Measurements from ENCODE around the gene LRRC8B.
"Not testable (repeated sequence)": the region's sequence is repeated elsewhere in the genome, so short reads cannot be mapped to it uniquely, and the experiment has no call there.

LRRC8B gene

GRCh38 chr1:89627596-89627962 lies 103.0 kb downstream of the LRRC8B start:
- Histone ChIP-seq H2AFZ (ENCODE audit: insufficient read depth, low read length, poor library complexity) (no peak overlapping the region), H4K91ac (ENCODE audit: low read depth, low read length) (no peak overlapping the region), H2AK5ac (ENCODE audit: low read length) (no peak overlapping the region), H4K8ac (ENCODE audit: low read depth, low read length) (no peak overlapping the region), H3K9me3 (ENCODE audit: insufficient read depth, low read depth, low read length) (no peaks in the 10 kb centered on the region), H3K4ac (ENCODE audit: low read depth, low read length) (no peak overlapping the region), H3K27ac (ENCODE audit: low read depth, low read length) (no peak overlapping the region), H4K12ac (ENCODE audit: low read depth, low read length) (no peak overlapping the region), H3K23ac (ENCODE audit: low read length) (no peak overlapping the region), H3K4me3 (ENCODE audit: low read depth, low read length) (no peak overlapping the region), H3K79me2 (ENCODE audit: control insufficient read depth, insufficient read depth, low read length, poor library complexity) (no peaks in the 10 kb centered on the region), H2BK120ac (ENCODE audit: insufficient read depth, low read length, poor library complexity) (no peak overlapping the region), H3K4me2 (ENCODE audit: low read length) (no peak overlapping the region), H2BK5ac (ENCODE audit: low read depth, low read length, poor library complexity) (no peak overlapping the region), H3K18ac (ENCODE audit: low read length) (no peak overlapping the region), H3K27me3 (ENCODE audit: insufficient read depth, low read length) (no peaks in the 10 kb centered on the region), H3K9ac (ENCODE audit: low read length) (no peak overlapping the region), H3K14ac (ENCODE audit: low read length) (no peak overlapping the region), H3K36me3 (ENCODE audit: control insufficient read depth in 1 of 2, insufficient read depth in 2 of 2, low read length in 2 of 2) (no peaks in the 10 kb centered on the region), H3K4me1 (ENCODE audit: control insufficient read depth in 1 of 2, insufficient read depth in 2 of 2, low read length in 2 of 2) (no peaks in the 10 kb centered on the region), H3K79me1 (ENCODE audit: low read length) (no peaks in the 10 kb centered on the region), H2BK12ac (ENCODE audit: low read length) (no peak overlapping the region)
- DNase-seq: no peak

GRCh38 chr1:89629146-89629545 lies 104.5 kb downstream of the LRRC8B start:
- no peak overlapping the region for H4K12ac ChIP-seq (ENCODE audit: low read depth, low read length)
- no peak overlapping the region for H2BK12ac ChIP-seq (ENCODE audit: low read length)
- no peak overlapping the region for H3K9ac ChIP-seq (ENCODE audit: low read length)
- no peaks in the 10 kb centered on the region for H3K79me1 ChIP-seq (ENCODE audit: low read length)
- H3K79me2 ChIP-seq (ENCODE audit: control insufficient read depth, insufficient read depth, low read length, poor library complexity): no peaks in the 10 kb centered on the region
- no peak overlapping the region for H3K18ac ChIP-seq (ENCODE audit: low read length)
- H3K23ac ChIP-seq (ENCODE audit: low read length): no peak overlapping the region
- no peak overlapping the region for H4K91ac ChIP-seq (ENCODE audit: low read depth, low read length)
- H4K8ac ChIP-seq (ENCODE audit: low read depth, low read length): no peak overlapping the region
- H2BK5ac ChIP-seq (ENCODE audit: low read depth, low read length, poor library complexity): no peak overlapping the region
- H3K14ac ChIP-seq (ENCODE audit: low read length): no peak overlapping the region
- H3K4ac ChIP-seq (ENCODE audit: low read depth, low read length): no peak overlapping the region
- H3K36me3 ChIP-seq (ENCODE audit: control insufficient read depth in 1 of 2, insufficient read depth in 2 of 2, low read length in 2 of 2): no peaks in the 10 kb centered on the region
- H3K9me3 ChIP-seq (ENCODE audit: insufficient read depth, low read depth, low read length): no peaks in the 10 kb centered on the region
- H3K4me1 ChIP-seq (ENCODE audit: control insufficient read depth in 1 of 2, insufficient read depth in 2 of 2, low read length in 2 of 2): peaks cover 6 to 7% of the 10 kb centered on the region in 2 experiments
- H2AFZ ChIP-seq (ENCODE audit: insufficient read depth, low read length, poor library complexity): no peak overlapping the region
- H2BK120ac ChIP-seq (ENCODE audit: insufficient read depth, low read length, poor library complexity): no peak overlapping the region
- no CpG with 5 or more reads among the region's 2 CpGs for WGBS (ENCODE audit: extremely low coverage, insufficient coverage, insufficient read length)
- no peak overlapping the region for H3K27ac ChIP-seq (ENCODE audit: low read depth, low read length)
- H3K27me3 ChIP-seq (ENCODE audit: insufficient read depth, low read length): peaks cover 9% of the 10 kb centered on the region
- DNase-seq: no peak
- H3K4me2 ChIP-seq (ENCODE audit: low read length): no peak overlapping the region
- H2AK5ac ChIP-seq (ENCODE audit: low read length): no peak overlapping the region
- H3K4me3 ChIP-seq (ENCODE audit: low read depth, low read length): no peak overlapping the region

DNA sequence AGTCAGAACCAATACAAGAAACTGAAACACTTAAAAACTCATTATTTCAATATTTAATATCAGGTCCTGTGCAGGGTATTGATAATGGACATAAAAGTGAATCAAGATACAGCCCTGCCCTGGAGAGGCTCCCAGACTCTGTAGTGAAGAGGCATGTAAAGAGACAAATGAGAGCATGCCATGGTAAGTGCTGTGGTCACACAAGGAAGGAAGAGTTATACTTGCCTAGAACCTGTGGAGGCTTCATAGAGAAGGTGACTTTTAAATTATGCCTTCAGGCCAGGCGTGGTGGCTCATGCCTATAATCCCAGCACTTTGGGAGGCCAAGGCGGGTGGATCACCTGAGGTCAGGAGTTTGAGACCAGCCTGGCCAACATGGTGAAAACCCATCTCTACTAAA lies 105.0 kb downstream of the LRRC8B start:
- H4K12ac ChIP-seq (ENCODE audit: low read depth, low read length); H2BK120ac ChIP-seq (ENCODE audit: insufficient read depth, low read length, poor library complexity); H3K79me1 ChIP-seq (ENCODE audit: low read length); H4K8ac ChIP-seq (ENCODE audit: low read depth, low read length); H3K4me3 ChIP-seq (ENCODE audit: low read depth, low read length); H3K4ac ChIP-seq (ENCODE audit: low read depth, low read length); H3K36me3 ChIP-seq (ENCODE audit: control insufficient read depth in 1 of 2, insufficient read depth in 2 of 2, low read length in 2 of 2); H3K23ac ChIP-seq (ENCODE audit: low read length); H3K4me1 ChIP-seq (ENCODE audit: control insufficient read depth in 1 of 2, insufficient read depth in 2 of 2, low read length in 2 of 2); H2AFZ ChIP-seq (ENCODE audit: insufficient read depth, low read length, poor library complexity); H2BK5ac ChIP-seq (ENCODE audit: low read depth, low read length, poor library complexity); H3K18ac ChIP-seq (ENCODE audit: low read length); DNase-seq; H2BK12ac ChIP-seq (ENCODE audit: low read length); H3K27ac ChIP-seq (ENCODE audit: low read depth, low read length); H3K4me2 ChIP-seq (ENCODE audit: low read length); H3K9me3 ChIP-seq (ENCODE audit: insufficient read depth, low read depth, low read length); H3K79me2 ChIP-seq (ENCODE audit: control insufficient read depth, insufficient read depth, low read length, poor library complexity); H2AK5ac ChIP-seq (ENCODE audit: low read length); H3K9ac ChIP-seq (ENCODE audit: low read length); H3K14ac ChIP-seq (ENCODE audit: low read length); H4K91ac ChIP-seq (ENCODE audit: low read depth, low read length): not testable (repeated sequence)
- no CpG with 5 or more reads among the region's 2 CpGs for WGBS (ENCODE audit: extremely low coverage, insufficient coverage, insufficient read length)
- peaks cover 11% of the 10 kb centered on the region for H3K27me3 ChIP-seq (ENCODE audit: insufficient read depth, low read length)

- peaks cover 11% of the 10 kb centered on the region for H3K27me3 ChIP-seq (ENCODE audit: insufficient read depth, low read length)
- H3K4me1 ChIP-seq (ENCODE audit: control insufficient read depth in 1 of 2, insufficient read depth in 2 of 2, low read length in 2 of 2): peaks cover 6 to 9% of the 10 kb centered on the region in 2 experiments
- H2BK5ac ChIP-seq (ENCODE audit: low read depth, low read length, poor library complexity): no peak overlapping the region
- H4K12ac ChIP-seq (ENCODE audit: low read depth, low read length): no peak overlapping the region
- no peak overlapping the region for H2AK5ac ChIP-seq (ENCODE audit: low read length)
- no peaks in the 10 kb centered on the region for H3K79me2 ChIP-seq (ENCODE audit: control insufficient read depth, insufficient read depth, low read length, poor library complexity)
- no peak overlapping the region for H3K9ac ChIP-seq (ENCODE audit: low read length)
- no peak overlapping the region for H3K4ac ChIP-seq (ENCODE audit: low read depth, low read length)
- no peaks in the 10 kb centered on the region for H3K9me3 ChIP-seq (ENCODE audit: insufficient read depth, low read depth, low read length)
- WGBS (ENCODE audit: extremely low coverage, insufficient coverage, insufficient read length): no CpG with 5 or more reads among the region's 3 CpGs
- H2BK12ac ChIP-seq (ENCODE audit: low read length): no peak overlapping the region
- no peaks in the 10 kb centered on the region for H3K36me3 ChIP-seq (ENCODE audit: control insufficient read depth in 1 of 2, insufficient read depth in 2 of 2, low read length in 2 of 2)
- no peak overlapping the region for H2AFZ ChIP-seq (ENCODE audit: insufficient read depth, low read length, poor library complexity)
- no peak overlapping the region for H3K18ac ChIP-seq (ENCODE audit: low read length)
- no peak overlapping the region for H3K4me3 ChIP-seq (ENCODE audit: low read depth, low read length)
- no peak for DNase-seq
- H4K8ac ChIP-seq (ENCODE audit: low read depth, low read length): no peak overlapping the region
- no peak overlapping the region for H3K14ac ChIP-seq (ENCODE audit: low read length)
- H3K4me2 ChIP-seq (ENCODE audit: low read length): no peak overlapping the region
- no peak overlapping the region for H4K91ac ChIP-seq (ENCODE audit: low read depth, low read length)
- H2BK120ac ChIP-seq (ENCODE audit: insufficient read depth, low read length, poor library complexity): no peak overlapping the region
- no peak overlapping the region for H3K27ac ChIP-seq (ENCODE audit: low read depth, low read length)
- H3K23ac ChIP-seq (ENCODE audit: low read length): no peak overlapping the region
- H3K79me1 ChIP-seq (ENCODE audit: low read length): no peaks in the 10 kb centered on the region
Observed at GRCh38 chr1:89630048-89630447, 105.4 kb downstream of the LRRC8B start.
